Right atrium auricular region (tissue), 2 donors: ENCODE data around the gene NBAS. TPM values are rescaled to one million over a fixed set of nuclear protein-coding genes. Genes with fewer than 3 reads are reported as not detected.

Source experiments
- DNase-seq: peaks from one replicate; pipeline ENCODE4 v3.0.0-alpha.2; 2019; ENCODE audit warnings: low spot score
- H3K27ac ChIP-seq, 2 donors: fragments of 200-600 bp; sonication (generic); 1 replicate in 1 of 2; 2 replicates in 1 of 2; pipeline ENCODE4 v1.5.1; 2016 to 2019
- H3K27me3 ChIP-seq, 2 donors: fragments of 200-600 bp; sonication (generic); one replicate each; pipeline versions ENCODE4 v1.5.1 to v1.6.0; 2017 to 2019
- H3K36me3 ChIP-seq: fragments of 200-600 bp; sonication (generic); one replicate; pipeline ENCODE4 v1.5.1; 2016
- H3K4me1 ChIP-seq, 2 donors: fragments of 200-600 bp; sonication (generic); one replicate each; pipeline versions ENCODE4 v1.5.1 to v1.6.0; 2017 to 2019
- H3K4me3 ChIP-seq, 2 donors: fragments of 200-600 bp; sonication (generic); 1 replicate in 1 of 2; 2 replicates in 1 of 2; pipeline ENCODE4 v1.5.1; 2017 to 2019; ENCODE audit warnings: mild to moderate bottlenecking in 1 of 2, moderate library complexity in 1 of 2
- H3K9me3 ChIP-seq, 2 donors: fragments of 200-600 bp; sonication (generic); one replicate each; pipeline ENCODE4 v1.5.1; 2019
- total RNA-seq, 2 donors: library from RNA; depleted of rRNA; stranded (reverse); fragments of >200 nt; gene quantifications; one replicate each; pipeline ENCODE4 v1.1.0, GENCODE V29; 2016
- TF ChIP-seq, protein P1 (sequence below), 2 donors: fragments of 200-600 bp; sonication (generic); IDR thresholded peaks; one replicate each; pipeline ENCODE4 v1.5.1; 2019; ENCODE audit warnings: antibody characterized with exemption in 2 of 2

NBAS gene
- total RNA-seq, result 10 to 100 TPM; 31.1 to 39.1 TPM

DNA sequence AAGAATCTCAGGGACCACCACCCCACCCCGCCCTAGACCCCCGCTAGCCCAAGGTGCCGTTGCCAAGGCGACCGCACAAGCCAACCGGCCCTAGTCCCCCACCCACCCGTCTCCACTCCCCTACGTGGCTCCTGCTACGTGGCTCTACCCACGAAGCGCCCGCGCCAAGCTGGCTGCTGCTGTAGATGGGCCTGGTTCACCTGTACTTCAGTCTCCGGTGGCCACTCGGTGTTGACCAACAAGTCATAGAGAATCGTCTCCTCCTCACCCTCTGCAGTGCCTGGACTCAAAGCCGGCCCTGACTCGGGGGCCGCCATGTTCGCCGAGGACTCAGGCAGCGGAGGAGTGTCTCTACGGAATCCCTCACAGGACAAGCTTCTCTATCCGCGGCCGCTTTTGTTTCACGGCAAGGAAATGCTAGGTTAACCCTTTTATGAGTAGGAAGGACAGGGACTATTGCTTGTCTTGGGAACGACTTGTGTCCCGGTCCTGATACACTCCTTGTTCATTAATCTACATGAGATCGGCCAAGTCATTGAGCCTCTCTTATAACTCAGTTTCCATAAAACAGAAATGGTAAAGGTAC is at the start of gene NBAS:
NBAS (minus strand) TSS at position 347 of the 586 bp plus-strand sequence; CDS start at position 317, 30 bp downstream.
- TF ChIP-seq, protein P1, sequence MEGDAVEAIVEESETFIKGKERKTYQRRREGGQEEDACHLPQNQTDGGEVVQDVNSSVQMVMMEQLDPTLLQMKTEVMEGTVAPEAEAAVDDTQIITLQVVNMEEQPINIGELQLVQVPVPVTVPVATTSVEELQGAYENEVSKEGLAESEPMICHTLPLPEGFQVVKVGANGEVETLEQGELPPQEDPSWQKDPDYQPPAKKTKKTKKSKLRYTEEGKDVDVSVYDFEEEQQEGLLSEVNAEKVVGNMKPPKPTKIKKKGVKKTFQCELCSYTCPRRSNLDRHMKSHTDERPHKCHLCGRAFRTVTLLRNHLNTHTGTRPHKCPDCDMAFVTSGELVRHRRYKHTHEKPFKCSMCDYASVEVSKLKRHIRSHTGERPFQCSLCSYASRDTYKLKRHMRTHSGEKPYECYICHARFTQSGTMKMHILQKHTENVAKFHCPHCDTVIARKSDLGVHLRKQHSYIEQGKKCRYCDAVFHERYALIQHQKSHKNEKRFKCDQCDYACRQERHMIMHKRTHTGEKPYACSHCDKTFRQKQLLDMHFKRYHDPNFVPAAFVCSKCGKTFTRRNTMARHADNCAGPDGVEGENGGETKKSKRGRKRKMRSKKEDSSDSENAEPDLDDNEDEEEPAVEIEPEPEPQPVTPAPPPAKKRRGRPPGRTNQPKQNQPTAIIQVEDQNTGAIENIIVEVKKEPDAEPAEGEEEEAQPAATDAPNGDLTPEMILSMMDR (IDR thresholded peaks at IDR 0.05), result no peak
- Histone ChIP-seq H3K27ac (peak within 1 kb of the TSS; percentile 77 to 88), H3K36me3 (no peaks in the 10 kb centered on the region), H3K27me3 (no peaks in the 10 kb centered on the region), H3K4me1 (peaks cover 0 to 26% of the 10 kb centered on the region in 2 donors), H3K9me3 (no peaks in the 10 kb centered on the region), H3K4me3 (peak within 1 kb of the TSS; percentile 92 to 93)
- DNase-seq, result peak; percentile 86

DNA sequence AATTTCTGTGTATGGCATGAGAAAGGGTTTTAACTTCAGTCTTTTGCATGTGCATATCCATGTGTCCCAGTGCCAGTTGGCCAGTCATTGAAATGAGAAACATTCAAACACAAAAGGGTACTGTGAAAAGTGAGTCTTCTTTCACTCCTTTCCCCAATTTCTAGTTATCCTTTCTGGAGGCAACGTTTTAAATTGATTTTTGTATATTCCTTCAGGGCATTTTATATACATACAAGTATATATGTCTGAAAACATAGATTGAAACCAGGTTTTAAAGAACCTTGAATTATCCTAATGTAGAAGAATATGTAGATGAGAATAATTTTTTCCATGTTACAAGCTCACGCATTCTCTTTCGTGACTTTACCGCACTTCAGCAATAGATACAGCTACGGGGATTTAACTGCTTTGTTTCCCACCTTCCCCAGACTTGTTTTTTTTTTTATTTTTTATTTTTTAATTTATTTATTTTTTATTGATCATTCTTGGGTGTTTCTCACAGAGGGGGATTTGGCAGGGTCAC is 49.4 kb upstream of the NBAS start:
- Histone ChIP-seq H3K27me3 (no peaks in the 10 kb centered on the region), H3K36me3 (peaks cover 43% of the 10 kb centered on the region), H3K9me3 (no peaks in the 10 kb centered on the region), H3K27ac (no peak overlapping the region), H3K4me3 (no peak overlapping the region), H3K4me1 (no peaks in the 10 kb centered on the region)
- no peak for DNase-seq
- TF ChIP-seq, protein P1 (IDR thresholded peaks at IDR 0.05), result no peak

DNA sequence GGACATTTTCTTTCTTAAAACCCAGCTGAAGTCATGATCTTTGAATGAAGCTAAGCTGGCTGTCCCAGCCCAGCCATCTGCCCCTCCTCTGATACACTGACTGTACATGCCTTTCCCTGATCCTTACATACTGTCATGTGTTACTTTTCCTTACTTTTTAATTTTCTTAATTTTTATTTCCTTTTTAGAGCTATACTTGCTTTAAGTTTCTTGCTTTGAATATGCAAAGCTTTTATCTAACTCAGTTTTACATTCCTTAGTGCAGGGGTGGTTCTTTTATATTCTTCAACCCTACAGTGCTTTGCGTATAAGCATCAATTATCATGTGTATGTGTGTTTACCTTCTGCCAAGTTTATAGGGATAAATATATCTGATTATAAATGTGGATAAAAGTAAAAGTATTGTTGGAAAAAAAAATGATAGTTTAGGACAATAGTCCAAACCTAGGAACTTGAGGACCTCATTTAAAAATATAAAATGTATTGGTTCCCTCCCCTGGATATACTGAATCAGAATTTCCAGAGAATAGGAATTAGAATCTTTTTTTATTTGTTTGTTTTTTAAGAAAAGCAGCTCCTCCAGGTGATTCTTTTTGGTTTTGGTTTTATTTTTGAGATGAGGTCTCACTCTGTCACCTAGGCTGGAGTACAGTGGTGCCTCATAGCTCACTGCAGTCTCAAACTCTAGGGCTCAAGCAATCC is 48.4 kb upstream of the NBAS start:
- Histone ChIP-seq H3K27me3 (no peaks in the 10 kb centered on the region), H3K9me3 (no peaks in the 10 kb centered on the region), H3K27ac (no peak overlapping the region), H3K4me1 (no peaks in the 10 kb centered on the region), H3K36me3 (peaks cover 53% of the 10 kb centered on the region), H3K4me3 (no peak overlapping the region)
- no peak for DNase-seq
- TF ChIP-seq, protein P1 (IDR thresholded peaks at IDR 0.05), result no peak

DNA sequence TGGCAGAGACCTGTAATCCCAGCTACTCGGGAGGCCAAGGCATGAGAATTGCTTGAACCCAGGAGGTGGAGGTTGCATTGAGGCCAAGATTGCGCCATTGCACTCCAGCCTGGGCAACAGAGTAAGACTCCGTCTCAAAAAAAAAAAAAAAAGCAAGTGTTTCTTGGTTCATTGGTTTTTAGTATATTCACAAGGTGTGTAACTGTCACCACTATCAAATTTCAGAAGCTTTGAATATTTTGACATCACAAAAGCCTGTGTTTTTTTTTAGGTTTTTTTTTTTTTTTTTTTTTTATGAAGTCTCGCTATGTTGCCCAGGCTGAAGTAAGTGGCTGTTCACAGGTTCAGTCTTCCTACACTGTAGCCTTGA is 47.2 kb upstream of the NBAS start:
- Histone ChIP-seq H3K36me3 (peaks cover 64% of the 10 kb centered on the region), H3K4me3 (no peak overlapping the region), H3K4me1 (no peaks in the 10 kb centered on the region), H3K27ac (no peak overlapping the region), H3K9me3 (no peaks in the 10 kb centered on the region), H3K27me3 (no peaks in the 10 kb centered on the region)
- TF ChIP-seq, protein P1 (IDR thresholded peaks at IDR 0.05), result no peak
- no peak for DNase-seq

DNA sequence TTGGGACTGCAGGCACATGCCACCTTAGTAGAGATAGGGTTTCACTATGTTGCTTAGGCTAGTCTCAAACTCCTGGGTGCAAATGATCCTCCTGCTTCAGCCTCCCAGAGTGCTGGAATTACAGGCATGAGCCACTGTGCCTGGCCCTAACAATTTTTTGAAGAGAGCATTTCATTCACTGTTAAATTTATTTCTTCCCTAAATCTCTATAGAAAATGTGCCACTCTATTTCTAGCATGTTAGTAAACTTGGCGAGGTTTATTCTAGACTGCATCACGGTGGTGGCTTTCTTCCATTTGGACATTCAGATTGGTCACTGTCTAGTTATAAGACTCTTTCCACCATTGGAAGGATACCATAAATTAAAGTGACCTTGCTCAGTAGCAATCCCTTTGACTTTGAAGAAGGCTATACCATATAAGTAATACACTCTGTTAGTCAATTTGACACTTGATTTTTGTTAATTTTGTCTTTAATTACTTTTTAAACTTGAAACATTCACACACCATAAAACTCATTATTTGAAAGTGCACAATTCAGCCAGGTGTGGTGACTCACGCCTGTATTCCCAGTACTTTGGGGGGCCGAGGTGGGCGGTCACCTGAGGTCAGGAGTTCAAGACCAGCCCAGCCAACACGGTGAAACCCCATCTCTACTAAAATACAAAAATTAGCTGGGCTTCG is 46.7 kb upstream of the NBAS start:
- Histone ChIP-seq H3K9me3 (no peaks in the 10 kb centered on the region), H3K36me3 (peaks cover 69% of the 10 kb centered on the region), H3K27me3 (no peaks in the 10 kb centered on the region), H3K27ac (no peak overlapping the region), H3K4me3 (no peak overlapping the region), H3K4me1 (no peaks in the 10 kb centered on the region)
- DNase-seq, result no peak
- TF ChIP-seq, protein P1 (IDR thresholded peaks at IDR 0.05), result no peak
